SK-N-SH (cell line): ENCODE data around the gene ATG2B. TPM values are rescaled to one million over a fixed set of nuclear protein-coding genes. Genes with fewer than 3 reads are reported as not detected.

ENCODE experiments used
- CTCF ChIA-PET: fragments of 300-600, 350-600 bp; formaldehyde crosslinking; extraction: SDS; loops from one replicate; lab custom pipeline; 2021; lab: Yijun Ruan, JAX
- POLR2A ChIA-PET: fragments of 350-600 bp; sonication (Branson Sonifier 250); formaldehyde crosslinking; extraction: SDS; loops from one replicate; lab custom pipeline; 2020; ENCODE audit warnings: antibody characterized with exemption, inconsistent platforms; lab: Yijun Ruan, JAX
- DNase-seq: peaks from one replicate; pipeline ENCODE4 v3.0.0; 2012
- H2AFZ ChIP-seq: fragments of 200-600 bp; sonication (generic); 2 replicates; pipeline ENCODE4 v1.8.1; 2016; ENCODE audit warnings: antibody characterized with exemption, mild to moderate bottlenecking, low read depth
- H3F3A ChIP-seq: fragments of 200-600 bp; sonication (generic); replicated peaks from 2 replicates; pipeline ENCODE3; 2016; ENCODE audit warnings: antibody characterized with exemption, mild to moderate bottlenecking; ENCODE audit not compliant: insufficient read depth
- H3K27ac ChIP-seq, 2 experiments: fragments of 200-500 bp in 1 of 2; fragments of 200-600 bp in 1 of 2; sonication (Bioruptor generic) in 1 of 2; sonication (generic), shearing (Covaris generic) in 1 of 2; 2 replicates each; pipeline versions ENCODE4 v1.5.1 to v1.6.1; 2014 to 2016; ENCODE audit warnings: low read depth in 2 of 2, inconsistent platforms in 1 of 2, low read length in 1 of 2, mild to moderate bottlenecking in 1 of 2, mixed read lengths in 1 of 2
- H3K27me3 ChIP-seq: fragments of 200-600 bp; sonication (generic), shearing (Covaris generic); 2 replicates; pipeline ENCODE4 v1.6.1; 2016; ENCODE audit warnings: mixed run types; ENCODE audit not compliant: insufficient read depth
- H3K36me3 ChIP-seq, 2 experiments: fragments of 200-500 bp in 1 of 2; fragments of 200-600 bp in 1 of 2; sonication (Bioruptor generic) in 1 of 2; sonication (generic) in 1 of 2; replicated peaks in 1 of 2; 2 replicates each; pipeline versions ENCODE3 to v1.5.1; 2014 to 2016; ENCODE audit warnings: low read length in 1 of 2, mild to moderate bottlenecking in 1 of 2; ENCODE audit not compliant: insufficient read depth in 2 of 2, control insufficient read depth in 1 of 2
- H3K4me1 ChIP-seq, 2 experiments: fragments of 200-500 bp in 1 of 2; fragments of 200-600 bp in 1 of 2; sonication (Bioruptor generic) in 1 of 2; sonication (generic), shearing (Covaris generic) in 1 of 2; 2 replicates each; pipeline versions ENCODE4 v1.5.1 to v1.6.1; 2014 to 2016; ENCODE audit warnings: low read depth in 1 of 2, low read length in 1 of 2, mixed run types in 1 of 2; ENCODE audit not compliant: insufficient read depth in 2 of 2, control insufficient read depth in 1 of 2
- H3K4me2 ChIP-seq: fragments of 200-600 bp; sonication (generic), shearing (Covaris generic); 2 replicates; pipeline ENCODE4 v1.6.1; 2017; ENCODE audit warnings: mixed run types
- H3K4me3 ChIP-seq, 2 experiments: fragments of 200-500 bp in 1 of 2; fragments of 200-600 bp in 1 of 2; sonication (Bioruptor generic) in 1 of 2; sonication (generic), shearing (Covaris generic) in 1 of 2; 2 replicates each; pipeline versions ENCODE4 v1.5.1 to v1.8.1; 2014 to 2016; ENCODE audit warnings: low read depth in 2 of 2, inconsistent platforms in 1 of 2, low read length in 1 of 2, mild to moderate bottlenecking in 1 of 2, mixed read lengths in 1 of 2, moderate library complexity in 1 of 2
- H3K79me2 ChIP-seq: fragments of 200-600 bp; sonication (generic); 2 replicates; pipeline ENCODE4 v1.8.1; 2017; ENCODE audit warnings: mild to moderate bottlenecking; ENCODE audit not compliant: insufficient read depth
- H3K9ac ChIP-seq: fragments of 200-600 bp; sonication (generic); 2 replicates; pipeline ENCODE4 v1.6.1; 2017; ENCODE audit warnings: mixed run types
- H3K9me2 ChIP-seq: fragments of 200-600 bp; sonication (generic); 2 replicates; pipeline ENCODE4 v1.6.1; 2017; ENCODE audit warnings: mixed run types
- H3K9me3 ChIP-seq: fragments of 200-600 bp; sonication (generic); 2 replicates; pipeline ENCODE4 v1.6.1; 2017; ENCODE audit warnings: mixed run types, mild to moderate bottlenecking, moderate library complexity
- H4K20me1 ChIP-seq: fragments of 200-600 bp; sonication (generic); 2 replicates; pipeline ENCODE4 v1.6.1; 2017; ENCODE audit warnings: mild to moderate bottlenecking, mixed run types; ENCODE audit not compliant: insufficient read depth
- CHD2 ChIP-seq: fragments of 150-350 bp; IDR thresholded peaks from 2 replicates; pipeline ENCODE4 v1.6.1; 2018; ENCODE audit warnings: low read length; ENCODE audit not compliant: partially characterized antibody
- ELF1 ChIP-seq: IDR thresholded peaks from 2 replicates; pipeline ENCODE4 v1.4.0; 2012
- EZH2phosphoT487 ChIP-seq: fragments of 200-600 bp; sonication (generic); IDR thresholded peaks from 2 replicates; pipeline ENCODE4 v1.6.1; 2017; ENCODE audit warnings: low read depth, mixed run types, mild to moderate bottlenecking, antibody characterized with exemption, moderate library complexity, borderline replicate concordance
- FOSL2 ChIP-seq: IDR thresholded peaks from 2 replicates; pipeline ENCODE4 v1.4.0; 2012; ENCODE audit warnings: low read depth, mild to moderate bottlenecking, moderate library complexity, borderline replicate concordance
- FOXJ3 ChIP-seq: sonication (generic); formaldehyde crosslinking; IDR thresholded peaks from 2 replicates; pipeline ENCODE4 v1.5.1; 2020; ENCODE audit warnings: mild to moderate bottlenecking, missing genetic modification reagents
- FOXM1 ChIP-seq: IDR thresholded peaks from 2 replicates; pipeline ENCODE4 v1.4.0; 2012; ENCODE audit warnings: low read depth, mild to moderate bottlenecking
- GABPA ChIP-seq: IDR thresholded peaks from 2 replicates; pipeline ENCODE4 v1.4.0; 2012; ENCODE audit warnings: low read depth, mild to moderate bottlenecking
- GATA2 ChIP-seq: sonication (generic); formaldehyde crosslinking; IDR thresholded peaks from 2 replicates; pipeline ENCODE4 v1.5.0; 2020; ENCODE audit warnings: mild to moderate bottlenecking, missing genetic modification reagents
- MEF2A ChIP-seq: IDR thresholded peaks from 2 replicates; pipeline ENCODE4 v1.4.0; 2012; ENCODE audit warnings: low read depth, borderline replicate concordance
- MXI1 ChIP-seq: IDR thresholded peaks from 2 replicates; pipeline ENCODE4 v1.6.1; 2012; ENCODE audit warnings: mild to moderate bottlenecking, low read depth, low read length, improper control_type of control experiment
- POLR2AphosphoS5 ChIP-seq: IDR thresholded peaks from 2 replicates; pipeline ENCODE4 v1.6.1; 2012; ENCODE audit warnings: low read depth, low read length
- RAD21 ChIP-seq: IDR thresholded peaks from 2 replicates; pipeline ENCODE4 v1.6.1; 2012; ENCODE audit warnings: mild to moderate bottlenecking, low read length
- RCOR1 ChIP-seq: fragments of 150-350 bp; IDR thresholded peaks from 2 replicates; pipeline ENCODE4 v1.6.1; 2017; ENCODE audit warnings: antibody characterized with exemption, low read length
- SMC3 ChIP-seq: IDR thresholded peaks from 2 replicates; pipeline ENCODE4 v1.6.1; 2012; ENCODE audit warnings: low read depth, low read length, improper control_type of control experiment
- WGBS: methylation state at CpG from one replicate; pipeline ENCODE4 v1.1.6; 2017; ENCODE audit warnings: low lambda C conversion rate; 5-methylcytosine and 5-hydroxymethylcytosine counted together
- polyA plus RNA-seq, 3 experiments: library from polyadenylated mRNA; depleted of rRNA; stranded (reverse); fragments of >200 nt; gene quantifications; 2 replicates each; pipeline ENCODE4 v1.2.3, GENCODE V29; 2012
- TF ChIP-seq, protein P1 (sequence below): IDR thresholded peaks from 2 replicates; pipeline ENCODE4 v1.6.1; 2012; ENCODE audit warnings: mild to moderate bottlenecking, low read depth, low read length, moderate library complexity
- TF ChIP-seq, protein P2 (sequence below): IDR thresholded peaks from 2 replicates; pipeline ENCODE4; 2012
- TF ChIP-seq, protein P3 (sequence below): fragments of 200-600 bp; sonication (generic); IDR thresholded peaks from 2 replicates; pipeline ENCODE4 v1.6.1; 2017; ENCODE audit warnings: antibody characterized with exemption, mild to moderate bottlenecking, moderate library complexity

Gene ATG2B
- polyA plus RNA-seq, 1 of the 3 experiments (the other 2 are of a cell fraction) = 5.8 TPM

- TF ChIP-seq, protein P1, sequence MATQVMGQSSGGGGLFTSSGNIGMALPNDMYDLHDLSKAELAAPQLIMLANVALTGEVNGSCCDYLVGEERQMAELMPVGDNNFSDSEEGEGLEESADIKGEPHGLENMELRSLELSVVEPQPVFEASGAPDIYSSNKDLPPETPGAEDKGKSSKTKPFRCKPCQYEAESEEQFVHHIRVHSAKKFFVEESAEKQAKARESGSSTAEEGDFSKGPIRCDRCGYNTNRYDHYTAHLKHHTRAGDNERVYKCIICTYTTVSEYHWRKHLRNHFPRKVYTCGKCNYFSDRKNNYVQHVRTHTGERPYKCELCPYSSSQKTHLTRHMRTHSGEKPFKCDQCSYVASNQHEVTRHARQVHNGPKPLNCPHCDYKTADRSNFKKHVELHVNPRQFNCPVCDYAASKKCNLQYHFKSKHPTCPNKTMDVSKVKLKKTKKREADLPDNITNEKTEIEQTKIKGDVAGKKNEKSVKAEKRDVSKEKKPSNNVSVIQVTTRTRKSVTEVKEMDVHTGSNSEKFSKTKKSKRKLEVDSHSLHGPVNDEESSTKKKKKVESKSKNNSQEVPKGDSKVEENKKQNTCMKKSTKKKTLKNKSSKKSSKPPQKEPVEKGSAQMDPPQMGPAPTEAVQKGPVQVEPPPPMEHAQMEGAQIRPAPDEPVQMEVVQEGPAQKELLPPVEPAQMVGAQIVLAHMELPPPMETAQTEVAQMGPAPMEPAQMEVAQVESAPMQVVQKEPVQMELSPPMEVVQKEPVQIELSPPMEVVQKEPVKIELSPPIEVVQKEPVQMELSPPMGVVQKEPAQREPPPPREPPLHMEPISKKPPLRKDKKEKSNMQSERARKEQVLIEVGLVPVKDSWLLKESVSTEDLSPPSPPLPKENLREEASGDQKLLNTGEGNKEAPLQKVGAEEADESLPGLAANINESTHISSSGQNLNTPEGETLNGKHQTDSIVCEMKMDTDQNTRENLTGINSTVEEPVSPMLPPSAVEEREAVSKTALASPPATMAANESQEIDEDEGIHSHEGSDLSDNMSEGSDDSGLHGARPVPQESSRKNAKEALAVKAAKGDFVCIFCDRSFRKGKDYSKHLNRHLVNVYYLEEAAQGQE = no peak
- TF ChIP-seq MXI1 (no peak), SMC3 (no peak)
Observed at GRCh38 chr14:96257900-96258299, 105.2 kb downstream of the ATG2B start (continued).

DNA sequence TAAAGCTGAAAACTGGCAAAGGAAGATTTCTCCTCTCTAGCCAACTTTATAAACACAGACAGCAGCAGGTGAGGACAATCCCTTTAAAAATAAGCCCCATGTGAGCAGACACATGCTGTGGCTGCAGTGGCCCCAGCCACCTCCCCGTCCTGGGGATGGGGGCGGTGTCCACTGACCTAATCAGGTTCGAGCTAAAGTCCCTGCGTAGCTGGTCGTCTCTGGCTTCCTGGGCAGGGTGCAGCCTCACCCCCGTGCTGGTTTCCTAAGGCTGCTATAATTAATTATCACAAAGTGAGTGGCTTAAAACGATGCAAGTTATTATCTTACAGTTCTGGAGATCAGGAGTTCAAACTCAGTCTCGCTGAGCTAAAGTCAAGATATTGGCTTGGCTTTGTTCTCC, 106.1 kb downstream of the ATG2B start:
- Histone ChIP-seq H3K9me2 (no peaks in the 10 kb centered on the region), H3K36me3 (peaks cover 0 to 15% of the 10 kb centered on the region in 2 experiments), H3K27me3 (no peaks in the 10 kb centered on the region), H3K4me3 (no peak overlapping the region; a peak in 1 of 4 replicates), H3K9me3 (peaks cover 10% of the 10 kb centered on the region; the same call in 1 of the 2 replicates), H3K4me1 (peaks cover 10 to 27% of the 10 kb centered on the region in 2 experiments), H3K9ac (peak overlapping the region; percentile 64; the same call in 1 of the 2 replicates), H4K20me1 (no peaks in the 10 kb centered on the region), H3K4me2 (peak overlapping the region; percentile 66), H2AFZ (no peak overlapping the region), H3F3A (peaks cover 35% of the 10 kb centered on the region), H3K27ac (peak overlapping the region; percentile 53 to 97; a peak in 3 of 4 replicates), H3K79me2 (peaks cover 54% of the 10 kb centered on the region)
- ChIA-PET CTCF (interaction anchor here (1.6 kb wide), 1 partner anchor 156 kb away, joined by 6 read pairs; no protein-coding TSS in a partner anchor), POLR2A (no interaction called here)
- 82% methylated on average over 6 of the region's 8 CpGs for WGBS
- DNase-seq = no peak
- TF ChIP-seq RCOR1 (no peak), MEF2A (no peak), GATA2 (CRISPR knock-in tag) (no peak), EZH2phosphoT487 (no peak), RAD21 (no peak), FOSL2 (no peak), MXI1 (no peak), CHD2 (no peak)

DNA sequence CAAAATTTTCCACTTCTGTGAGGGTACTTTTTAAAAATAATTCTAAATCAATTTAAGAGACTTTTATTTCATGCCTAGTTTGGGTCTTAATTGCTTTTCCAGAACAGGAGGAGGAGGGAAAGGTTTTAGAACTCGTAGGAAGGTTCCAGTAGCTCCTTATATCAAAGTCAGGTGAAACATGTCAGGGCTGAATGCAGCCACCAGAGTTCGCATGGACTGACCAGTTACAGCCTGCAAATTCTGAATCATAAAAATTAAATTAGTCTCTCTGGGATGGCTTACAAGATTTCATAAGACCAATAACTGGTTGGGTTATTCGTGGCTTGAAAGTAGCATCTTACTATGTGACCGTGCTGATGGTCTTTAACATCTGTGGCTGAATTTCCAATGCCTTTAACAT, 106.7 kb downstream of the ATG2B start:
- TF ChIP-seq MEF2A (no peak), POLR2AphosphoS5 (no peak), FOXJ3 (no peak), FOXM1 (no peak), FOSL2 (no peak), GABPA (no peak), SMC3 (0 out of 2 replicates have a peak, but pooled peaks have one; percentile 15), RAD21 (0 out of 2 replicates have a peak, but pooled peaks have one; percentile 14), RCOR1 (no peak), ELF1 (no peak), GATA2 (CRISPR knock-in tag) (no peak)
- TF ChIP-seq, protein P2, sequence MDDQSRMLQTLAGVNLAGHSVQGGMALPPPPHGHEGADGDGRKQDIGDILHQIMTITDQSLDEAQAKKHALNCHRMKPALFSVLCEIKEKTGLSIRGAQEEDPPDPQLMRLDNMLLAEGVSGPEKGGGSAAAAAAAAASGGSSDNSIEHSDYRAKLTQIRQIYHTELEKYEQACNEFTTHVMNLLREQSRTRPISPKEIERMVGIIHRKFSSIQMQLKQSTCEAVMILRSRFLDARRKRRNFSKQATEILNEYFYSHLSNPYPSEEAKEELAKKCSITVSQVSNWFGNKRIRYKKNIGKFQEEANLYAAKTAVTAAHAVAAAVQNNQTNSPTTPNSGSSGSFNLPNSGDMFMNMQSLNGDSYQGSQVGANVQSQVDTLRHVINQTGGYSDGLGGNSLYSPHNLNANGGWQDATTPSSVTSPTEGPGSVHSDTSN = no peak
- TF ChIP-seq, protein P3, sequence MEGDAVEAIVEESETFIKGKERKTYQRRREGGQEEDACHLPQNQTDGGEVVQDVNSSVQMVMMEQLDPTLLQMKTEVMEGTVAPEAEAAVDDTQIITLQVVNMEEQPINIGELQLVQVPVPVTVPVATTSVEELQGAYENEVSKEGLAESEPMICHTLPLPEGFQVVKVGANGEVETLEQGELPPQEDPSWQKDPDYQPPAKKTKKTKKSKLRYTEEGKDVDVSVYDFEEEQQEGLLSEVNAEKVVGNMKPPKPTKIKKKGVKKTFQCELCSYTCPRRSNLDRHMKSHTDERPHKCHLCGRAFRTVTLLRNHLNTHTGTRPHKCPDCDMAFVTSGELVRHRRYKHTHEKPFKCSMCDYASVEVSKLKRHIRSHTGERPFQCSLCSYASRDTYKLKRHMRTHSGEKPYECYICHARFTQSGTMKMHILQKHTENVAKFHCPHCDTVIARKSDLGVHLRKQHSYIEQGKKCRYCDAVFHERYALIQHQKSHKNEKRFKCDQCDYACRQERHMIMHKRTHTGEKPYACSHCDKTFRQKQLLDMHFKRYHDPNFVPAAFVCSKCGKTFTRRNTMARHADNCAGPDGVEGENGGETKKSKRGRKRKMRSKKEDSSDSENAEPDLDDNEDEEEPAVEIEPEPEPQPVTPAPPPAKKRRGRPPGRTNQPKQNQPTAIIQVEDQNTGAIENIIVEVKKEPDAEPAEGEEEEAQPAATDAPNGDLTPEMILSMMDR = peak; percentile 52
- TF ChIP-seq, all 33 proteins: peak for 3
- peaks cover 6 to 32% of the 10 kb centered on the region in 2 experiments for H3K4me1 ChIP-seq
- H3K27me3 ChIP-seq = no peaks in the 10 kb centered on the region
- no peaks in the 10 kb centered on the region for H3K9me2 ChIP-seq
- peak overlapping the region; percentile 77 to 97; a peak in 3 of 4 replicates for H3K27ac ChIP-seq
- peak overlapping the region; percentile 66 for H3K4me2 ChIP-seq
- ChIA-PET CTCF (interaction anchor here (1.0 to 1.6 kb wide), 2 partner anchors 16 to 156 kb away, joined by 3 to 6 read pairs; no protein-coding TSS in a partner anchor), POLR2A (no interaction called here)
- peaks cover 10% of the 10 kb centered on the region; the same call in 1 of the 2 replicates for H3K9me3 ChIP-seq
- DNase-seq = no peak
- H3K79me2 ChIP-seq = peaks cover 48% of the 10 kb centered on the region
- H3K36me3 ChIP-seq = peaks cover 0 to 15% of the 10 kb centered on the region in 2 experiments
- H4K20me1 ChIP-seq = no peaks in the 10 kb centered on the region
- H2AFZ ChIP-seq = peak overlapping the region; percentile 15; the same call in 1 of the 2 replicates
- WGBS = 26% methylated on average over 4 of the region's 4 CpGs
- H3K4me3 ChIP-seq = peak overlapping the region in 1 of 2 experiments; percentile 8; a peak in 2 of 4 replicates
- H3F3A ChIP-seq = peaks cover 35% of the 10 kb centered on the region
- peak overlapping the region; percentile 64; the same call in 1 of the 2 replicates for H3K9ac ChIP-seq
